NOMO-1 treated with DMSO at 0.1 percent for 48 hours (cell line): Measurements from ENCODE around the gene UBAC1.

ENCODE experiments used
- DNase-seq: peaks from one replicate; lab custom pipeline; 2025; ENCODE audit not compliant: unreplicated experiment; lab: John Stamatoyannopoulos, UW

UBAC1 gene

GRCh38 chr9:135961277-135961715 lies at the start of gene UBAC1:
TSS of gene UBAC1 (minus strand) at chr9:135961373. CDS start at chr9:135961162, 211 bp downstream.
- peak; percentile 98 for DNase-seq

- no peak for DNase-seq
Measured at GRCh38 chr9:136010615-136011361, 49.6 kb upstream of the UBAC1 start.

- DNase-seq: no peak
Measured at GRCh38 chr9:136010176-136010575, 49.0 kb upstream of the UBAC1 start.

- no peak for DNase-seq
Measured at GRCh38 chr9:136009516-136009915, 48.3 kb upstream of the UBAC1 start.

GRCh38 chr9:136008693-136008997 lies 47.5 kb upstream of the UBAC1 start:
- no peak for DNase-seq

- no peak for DNase-seq
Measured at GRCh38 chr9:136007934-136008692, 46.9 kb upstream of the UBAC1 start.

GRCh38 chr9:136007276-136007933 lies 46.2 kb upstream of the UBAC1 start:
- DNase-seq: no peak

- DNase-seq: no peak
Measured at GRCh38 chr9:136006169-136006568, 45.0 kb upstream of the UBAC1 start.

GRCh38 chr9:136004712-136005111 lies 43.5 kb upstream of the UBAC1 start:
- no peak for DNase-seq

GRCh38 chr9:136004219-136004618 lies 43.0 kb upstream of the UBAC1 start:
- DNase-seq: no peak

GRCh38 chr9:136003411-136004218 lies 42.4 kb upstream of the UBAC1 start:
- DNase-seq: no peak

GRCh38 chr9:136002881-136003280 lies 41.7 kb upstream of the UBAC1 start:
- DNase-seq: no peak

- DNase-seq: no peak
Measured at GRCh38 chr9:136002215-136002614, 41.0 kb upstream of the UBAC1 start.

- DNase-seq: no peak
Measured at GRCh38 chr9:136001231-136001630, 40.1 kb upstream of the UBAC1 start.

- no peak for DNase-seq
Measured at GRCh38 chr9:135998410-135999071, 37.4 kb upstream of the UBAC1 start.

- no peak for DNase-seq
Measured at GRCh38 chr9:135998016-135998380, 36.8 kb upstream of the UBAC1 start.

- DNase-seq: no peak
Measured at GRCh38 chr9:135997090-135998015, 36.2 kb upstream of the UBAC1 start.

GRCh38 chr9:135995816-135996215 lies 34.6 kb upstream of the UBAC1 start:
- DNase-seq: no peak

- peak; percentile 30 for DNase-seq
Measured at GRCh38 chr9:135994501-135995192, 33.5 kb upstream of the UBAC1 start.
